HS-27A (cell line): Measurements from ENCODE around the gene DEK.
A peak's percentile ranks its signal among the peaks of the same experiment; 100 is the strongest.
"Not testable (repeated sequence)": the region's sequence is repeated elsewhere in the genome, so short reads cannot be mapped to it uniquely, and the experiment has no call there.

ENCODE experiments used
- DNase-seq: peaks from one replicate; pipeline ENCODE4 v3.0.0-alpha.2; 2012; ENCODE audit warnings: low read depth, missing footprints

DEK gene, protein sequence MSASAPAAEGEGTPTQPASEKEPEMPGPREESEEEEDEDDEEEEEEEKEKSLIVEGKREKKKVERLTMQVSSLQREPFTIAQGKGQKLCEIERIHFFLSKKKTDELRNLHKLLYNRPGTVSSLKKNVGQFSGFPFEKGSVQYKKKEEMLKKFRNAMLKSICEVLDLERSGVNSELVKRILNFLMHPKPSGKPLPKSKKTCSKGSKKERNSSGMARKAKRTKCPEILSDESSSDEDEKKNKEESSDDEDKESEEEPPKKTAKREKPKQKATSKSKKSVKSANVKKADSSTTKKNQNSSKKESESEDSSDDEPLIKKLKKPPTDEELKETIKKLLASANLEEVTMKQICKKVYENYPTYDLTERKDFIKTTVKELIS

DNA sequence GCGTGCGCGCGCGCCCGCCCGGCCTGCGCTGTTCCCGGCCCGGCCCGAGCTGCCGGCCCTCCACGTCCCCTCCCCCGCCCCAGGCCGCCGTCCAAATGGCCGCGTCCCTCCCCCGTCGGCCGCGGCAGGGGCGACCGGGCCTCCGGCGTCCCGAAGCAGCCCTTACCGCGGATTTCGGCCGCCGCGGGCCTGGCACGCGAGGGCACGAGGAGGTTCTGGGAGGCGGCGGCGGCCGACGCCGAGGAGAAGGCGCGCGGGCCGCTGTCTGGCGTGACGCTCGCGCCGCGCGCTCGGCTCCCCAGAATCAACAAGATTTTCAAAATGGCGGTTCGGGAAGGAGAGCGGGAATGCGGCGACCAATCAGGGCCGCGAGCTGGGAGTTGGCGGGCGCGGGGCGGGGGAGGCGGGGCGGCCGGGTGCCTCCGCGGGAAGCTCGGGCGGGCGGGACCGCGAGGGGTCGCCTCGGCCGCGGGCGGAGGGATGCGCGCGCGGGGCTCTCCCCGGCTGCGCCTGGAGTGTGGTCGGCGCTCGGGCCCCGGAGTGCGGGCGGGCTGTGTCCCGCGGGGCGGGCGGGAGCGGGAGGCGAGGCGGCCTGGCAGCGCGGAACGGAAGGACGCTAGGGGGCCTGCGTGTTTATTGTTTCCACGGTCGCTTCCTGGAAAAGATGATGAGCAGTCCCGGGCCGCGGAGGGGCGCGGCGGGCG, at the start of gene DEK:
Gene DEK, minus strand, starts transcription at position 312 of the 704 bp plus-strand sequence. CDS start 543 bp downstream, outside the sequence.
- DNase-seq = peak; percentile 82

DNA sequence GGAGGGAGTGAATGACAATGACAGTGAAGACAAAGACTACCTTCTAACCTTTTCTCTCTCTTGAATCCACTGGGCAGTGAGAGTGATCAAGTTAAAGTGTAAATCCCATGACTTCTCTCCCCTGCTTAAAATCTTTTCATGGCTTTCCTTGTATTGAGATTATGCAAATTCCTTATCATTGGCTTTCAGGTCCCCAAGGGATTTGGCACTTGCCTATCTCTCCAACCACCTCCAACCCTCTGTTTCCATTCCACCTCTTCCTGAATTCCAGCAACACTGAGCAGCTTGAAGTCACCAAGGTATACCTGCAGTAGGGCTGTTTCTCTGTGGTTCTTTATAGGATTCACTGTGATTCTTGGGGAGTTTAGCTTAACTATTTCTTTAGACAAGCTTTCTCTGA, 48.0 kb upstream of the DEK start:
- no peak for DNase-seq

- not testable (repeated sequence) for DNase-seq
Measured at GRCh38 chr6:18310010-18310409, 45.7 kb upstream of the DEK start.

DNA sequence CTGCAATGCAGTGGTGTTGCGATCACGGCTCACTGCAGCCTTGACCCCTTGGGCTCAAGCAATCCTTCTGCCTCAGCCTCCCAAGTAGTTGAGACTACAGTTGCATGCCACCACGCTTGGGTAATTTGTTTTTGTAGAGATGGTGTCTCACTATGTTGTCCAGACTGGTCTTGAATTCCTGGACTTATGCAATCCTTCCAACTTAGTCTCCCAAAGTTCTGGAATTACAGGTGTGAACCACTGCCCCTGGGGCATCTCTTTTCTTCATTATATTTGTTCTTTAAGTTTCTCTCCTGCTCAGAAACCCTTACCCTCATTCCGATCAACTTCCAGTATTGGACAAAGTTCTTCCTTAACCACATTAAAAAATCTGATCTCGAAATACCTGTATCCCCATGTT, 44.7 kb upstream of the DEK start:
- DNase-seq = no peak

DNA sequence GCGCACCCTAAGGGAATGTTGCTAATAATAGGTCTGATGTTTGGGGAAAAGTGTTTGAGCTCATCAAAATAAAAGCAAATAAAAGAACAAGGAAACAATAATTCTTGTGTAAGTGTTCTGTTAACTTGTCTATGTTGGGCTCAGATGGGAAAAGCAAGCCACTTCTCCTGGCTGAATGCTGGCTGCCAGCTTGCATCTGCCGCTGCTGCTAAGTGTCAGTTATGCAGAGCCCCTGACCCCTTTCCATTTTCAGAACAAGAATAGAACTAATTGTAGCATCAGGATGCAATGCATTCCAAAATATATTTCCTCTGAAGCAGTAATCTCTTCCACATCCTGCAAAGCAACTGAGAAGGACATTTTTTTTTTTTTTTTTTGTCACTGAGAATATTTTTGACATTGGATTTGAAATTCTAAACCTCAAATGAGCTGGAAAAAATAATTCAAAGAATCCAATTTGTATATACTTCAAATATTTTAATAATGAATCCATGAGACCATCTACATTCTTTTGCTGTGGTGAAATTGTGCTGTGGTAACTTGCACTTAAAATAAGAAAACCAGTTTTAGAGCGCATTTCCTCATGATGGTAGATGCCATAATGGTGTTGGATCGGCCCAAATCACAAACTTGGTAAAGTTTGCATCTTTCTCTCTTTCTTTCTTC, 43.9 kb upstream of the DEK start:
- DNase-seq = peak; percentile 78

DNA sequence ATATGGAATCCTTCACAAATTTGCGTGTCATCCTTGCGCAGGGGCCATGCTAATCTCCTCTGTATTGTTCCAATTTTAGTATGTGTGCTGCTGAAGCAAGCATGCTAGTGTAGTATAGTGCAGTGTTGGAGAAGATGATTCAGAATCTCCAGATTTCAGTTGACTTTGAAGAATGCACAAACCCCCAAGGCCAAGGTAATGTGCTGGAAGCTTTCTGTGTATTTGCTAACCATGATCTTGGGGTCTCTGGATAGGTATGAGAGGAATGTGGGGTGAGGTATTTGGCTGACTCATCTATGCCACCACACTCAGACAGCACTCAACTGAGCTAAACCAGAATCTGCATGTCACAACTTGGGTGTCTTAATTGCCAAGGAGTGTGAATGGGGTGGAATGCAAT, 42.6 kb upstream of the DEK start:
- DNase-seq = peak; percentile 97

DNA sequence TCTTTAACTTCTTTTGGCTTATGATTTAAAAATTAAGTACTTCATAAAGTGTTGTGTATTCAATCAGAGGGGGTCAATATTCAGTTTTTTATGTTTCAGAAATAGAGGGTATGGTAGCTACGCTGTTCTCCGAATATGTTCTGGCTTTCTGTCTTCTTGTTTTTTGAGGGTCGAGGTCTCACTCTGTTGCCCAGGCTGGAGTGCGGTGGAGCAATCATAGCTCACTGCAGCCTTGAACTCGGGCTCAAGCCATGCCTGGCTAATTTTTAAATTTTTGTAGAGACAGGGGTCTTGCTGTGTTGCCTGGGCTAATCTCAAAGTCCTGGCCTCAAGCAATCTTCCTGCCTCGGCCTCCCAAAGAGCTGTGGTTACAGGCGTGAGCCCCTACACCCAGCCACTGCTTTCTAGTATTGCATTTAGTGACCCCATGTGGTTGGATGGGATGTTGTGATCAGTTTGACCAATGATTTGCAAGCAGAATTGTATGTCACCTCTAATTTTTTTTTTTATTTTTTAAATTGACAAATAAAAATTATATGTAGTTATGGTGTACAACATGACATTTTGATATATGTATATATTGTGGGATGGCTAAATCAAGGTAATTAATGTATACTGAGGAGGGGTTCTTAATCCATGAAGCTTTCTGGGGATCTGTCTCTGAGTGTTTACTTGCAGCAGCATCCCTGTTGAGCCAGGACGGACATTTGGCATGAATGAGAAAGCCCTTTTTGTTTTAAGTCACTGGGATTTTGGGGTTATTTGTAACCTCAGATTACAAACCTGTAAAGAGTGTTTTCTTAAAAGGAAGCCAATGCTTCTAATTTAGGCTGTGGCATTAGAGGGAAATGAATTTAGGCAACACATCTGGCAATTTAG, 38.5 kb upstream of the DEK start:
- DNase-seq = no peak

GRCh38 chr6:18293076-18293904, 29.0 kb upstream of the DEK start:
- no peak for DNase-seq

- no peak for DNase-seq
Measured at GRCh38 chr6:18289283-18289682, 25.0 kb upstream of the DEK start.

GRCh38 chr6:18284261-18284660, 19.9 kb upstream of the DEK start:
- DNase-seq = no peak

- DNase-seq = no peak
Measured at GRCh38 chr6:18281564-18281963, 17.2 kb upstream of the DEK start.

GRCh38 chr6:18280084-18280483, 15.8 kb upstream of the DEK start:
- DNase-seq = no peak

DNA sequence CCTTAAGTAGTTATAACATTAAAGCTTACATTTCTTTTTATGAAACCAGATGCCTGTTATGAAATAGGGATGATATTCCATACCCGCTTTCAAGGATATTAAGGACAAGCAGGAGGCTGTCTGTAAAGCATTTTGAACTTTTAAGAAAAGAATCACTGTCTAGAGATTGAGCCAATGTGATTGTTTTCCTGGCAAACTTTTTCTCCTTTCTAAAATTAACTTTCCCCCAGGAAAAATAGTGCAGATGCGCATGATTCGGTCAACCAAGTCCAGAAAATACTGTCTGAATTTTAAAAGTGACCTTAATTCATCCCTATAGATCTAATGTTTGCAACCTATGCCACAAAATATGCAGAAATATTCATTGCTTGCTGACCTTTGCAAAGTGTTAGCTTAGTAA, 15.1 kb upstream of the DEK start:
- no peak for DNase-seq

GRCh38 chr6:18277237-18278006, 13.1 kb upstream of the DEK start:
- DNase-seq = no peak

- no peak for DNase-seq
Measured at GRCh38 chr6:18276610-18277236, 12.4 kb upstream of the DEK start.

- no peak for DNase-seq
Measured at GRCh38 chr6:18270216-18270615, 5.9 kb upstream of the DEK start.

- no peak for DNase-seq
Measured at GRCh38 chr6:18269717-18270116, 5.4 kb upstream of the DEK start.

DNA sequence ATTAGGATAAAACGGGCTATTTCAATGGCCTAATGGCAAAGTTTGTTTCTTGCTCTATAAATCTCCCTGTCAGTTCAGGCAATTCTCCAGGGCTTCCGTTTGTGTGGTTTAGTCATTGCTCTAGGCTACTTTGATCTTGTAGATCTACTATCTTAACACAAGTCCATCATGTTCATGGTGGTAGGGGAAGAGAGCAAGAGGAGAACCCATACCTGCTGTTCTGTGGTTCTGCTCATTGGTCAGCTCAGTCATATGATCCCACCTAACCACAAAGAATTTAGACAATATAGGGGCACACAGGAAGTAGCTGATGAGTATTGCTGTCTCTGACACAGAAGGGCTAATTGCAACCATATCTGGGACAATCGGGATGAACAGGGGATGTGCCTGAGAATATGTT, 4.9 kb upstream of the DEK start:
- DNase-seq = no peak

DNA sequence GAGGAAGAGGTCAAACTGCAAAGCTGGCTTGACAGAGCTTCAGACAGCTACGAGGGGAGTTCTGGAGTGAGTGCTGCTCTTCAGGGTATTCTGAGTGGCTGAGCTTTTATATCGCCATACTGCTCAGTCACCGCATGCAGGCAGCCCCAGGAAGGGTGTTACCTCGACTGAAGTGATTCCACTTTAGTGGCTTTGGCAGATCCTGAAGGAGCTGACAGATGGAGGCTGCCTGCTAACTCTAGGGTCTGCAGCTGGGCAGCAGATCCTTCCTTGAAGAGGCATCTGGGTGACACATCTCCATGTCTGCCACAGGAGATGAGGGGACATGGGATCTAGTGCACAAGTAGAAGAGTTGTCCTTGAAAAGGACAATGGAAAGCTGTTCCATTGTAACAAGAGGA, 3.7 kb upstream of the DEK start:
- DNase-seq = no peak

GRCh38 chr6:18266523-18266912, 2.2 kb upstream of the DEK start:
- DNase-seq = no peak
